Loucy (cell line): ENCODE results near the gene ATG10.

Experiments
- H2AFZ ChIP-seq: fragments of 200-600 bp; sonication (generic); 2 replicates; pipeline ENCODE4 v1.6.0; 2016; ENCODE audit warnings: antibody characterized with exemption, mild to moderate bottlenecking, low read length, moderate library complexity
- H3F3A ChIP-seq: fragments of 200-600 bp; 2 replicates; pipeline ENCODE4 v1.6.0; 2016; ENCODE audit warnings: antibody characterized with exemption, low read depth, mild to moderate bottlenecking
- H3K27me3 ChIP-seq: fragments of 200-600 bp; sonication (generic); 2 replicates; pipeline ENCODE4 v1.6.1; 2014; ENCODE audit warnings: low read length, mild to moderate bottlenecking; ENCODE audit not compliant: insufficient read depth, poor library complexity, severe bottlenecking
- H3K36me3 ChIP-seq: fragments of 200-600 bp; sonication (generic); 2 replicates; pipeline ENCODE4 v1.6.1; 2016; ENCODE audit warnings: low read length; ENCODE audit not compliant: insufficient read depth
- H3K4me1 ChIP-seq: fragments of 200-600 bp; sonication (generic); 2 replicates; pipeline ENCODE4 v1.5.1; 2014; ENCODE audit warnings: low read length, mild to moderate bottlenecking; ENCODE audit not compliant: insufficient read depth, poor library complexity, severe bottlenecking
- H3K4me2 ChIP-seq: fragments of 200-600 bp; sonication (generic); 2 replicates; pipeline ENCODE4 v1.6.0; 2014; ENCODE audit warnings: antibody characterized with exemption, low read length, low read depth, mild to moderate bottlenecking; ENCODE audit not compliant: poor library complexity, severe bottlenecking
- H3K4me3 ChIP-seq: fragments of 200-600 bp; sonication (generic); 2 replicates; pipeline ENCODE4 v1.5.1; 2014; ENCODE audit warnings: low read length, mild to moderate bottlenecking, mixed read lengths; ENCODE audit not compliant: poor library complexity, severe bottlenecking
- H3K79me2 ChIP-seq: fragments of 200-600 bp; sonication (generic); 2 replicates; pipeline ENCODE4 v1.6.1; 2014; ENCODE audit warnings: low read length; ENCODE audit not compliant: insufficient read depth
- H3K9ac ChIP-seq: fragments of 200-600 bp; sonication (generic); 2 replicates; pipeline ENCODE4 v1.6.0; 2014; ENCODE audit warnings: mild to moderate bottlenecking, low read depth, low read length, moderate library complexity; ENCODE audit not compliant: poor library complexity, severe bottlenecking
- H3K9me2 ChIP-seq: fragments of 200-600 bp; sonication (generic); replicated peaks from 2 replicates; pipeline ENCODE4 v1.6.1; 2016; ENCODE audit warnings: low read depth, low read length, mixed read lengths
- H3K9me3 ChIP-seq: fragments of 200-600 bp; sonication (generic); 2 replicates; pipeline ENCODE4 v1.6.1; 2014; ENCODE audit warnings: mild to moderate bottlenecking, antibody characterized with exemption, low read length, low read depth; ENCODE audit not compliant: insufficient read depth
- H4K20me1 ChIP-seq: fragments of 200-600 bp; sonication (generic); 2 replicates; pipeline ENCODE4 v1.6.0; 2014; ENCODE audit warnings: antibody characterized with exemption, low read length, mild to moderate bottlenecking; ENCODE audit not compliant: insufficient read depth, poor library complexity, severe bottlenecking
- CTCF ChIP-seq: fragments of 200-600 bp; sonication (generic); conservative IDR thresholded peaks from 2 replicates; pipeline ENCODE4 v1.5.1; 2014; ENCODE audit warnings: mild to moderate bottlenecking, antibody characterized with exemption, low read length
- EZH2phosphoT487 ChIP-seq: fragments of 200-600 bp; IDR thresholded peaks from 2 replicates; pipeline ENCODE4 v1.6.1; 2018; ENCODE audit warnings: antibody characterized with exemption, mild to moderate bottlenecking, moderate library complexity, borderline replicate concordance

ATG10 gene

DNA sequence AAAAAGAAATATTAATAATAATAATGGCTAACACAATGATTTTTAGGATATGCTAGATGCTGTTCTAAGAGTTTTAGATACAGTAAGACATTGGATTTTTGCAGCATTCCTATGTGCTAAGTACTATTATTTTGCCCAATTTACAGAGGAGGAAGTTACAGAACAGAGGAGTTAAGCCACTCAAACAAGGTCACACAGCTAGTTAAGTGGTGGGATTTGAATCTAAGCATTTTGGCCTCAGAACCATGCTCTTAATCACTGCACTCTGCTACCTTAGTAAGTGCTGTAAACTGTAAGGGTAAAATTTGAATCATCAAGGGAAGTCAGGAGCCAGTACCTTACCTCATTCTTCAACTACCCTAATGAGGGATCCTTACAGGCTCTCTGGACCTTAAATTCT, 280.9 kb downstream of the ATG10 start:
- Histone ChIP-seq H3F3A (no peaks in the 10 kb centered on the region), H3K4me2 (no peak overlapping the region), H4K20me1 (no peaks in the 10 kb centered on the region), H3K9me3 (peaks cover 6% of the 10 kb centered on the region), H3K9me2 (no peaks in the 10 kb centered on the region), H3K9ac (no peak overlapping the region), H3K4me3 (no peak overlapping the region), H3K36me3 (no peaks in the 10 kb centered on the region; the same call in 1 of the 2 replicates), H3K79me2 (no peaks in the 10 kb centered on the region), H3K27me3 (no peaks in the 10 kb centered on the region), H2AFZ (no peak overlapping the region), H3K4me1 (no peaks in the 10 kb centered on the region)
- no peak for TF ChIP-seq EZH2phosphoT487
- no peak for TF ChIP-seq CTCF

GRCh38 chr5:82255844-82256243, 284.0 kb downstream of the ATG10 start:
- Histone ChIP-seq H3F3A (no peaks in the 10 kb centered on the region), H3K4me1 (no peaks in the 10 kb centered on the region), H3K9me3 (no peaks in the 10 kb centered on the region), H3K9me2 (no peaks in the 10 kb centered on the region), H4K20me1 (no peaks in the 10 kb centered on the region), H3K4me3 (no peak overlapping the region), H3K36me3 (no peaks in the 10 kb centered on the region; the same call in 1 of the 2 replicates), H3K79me2 (no peaks in the 10 kb centered on the region), H3K27me3 (no peaks in the 10 kb centered on the region), H2AFZ (no peak overlapping the region), H3K9ac (no peak overlapping the region), H3K4me2 (no peak overlapping the region)
- no peak for TF ChIP-seq CTCF
- TF ChIP-seq EZH2phosphoT487: no peak

DNA sequence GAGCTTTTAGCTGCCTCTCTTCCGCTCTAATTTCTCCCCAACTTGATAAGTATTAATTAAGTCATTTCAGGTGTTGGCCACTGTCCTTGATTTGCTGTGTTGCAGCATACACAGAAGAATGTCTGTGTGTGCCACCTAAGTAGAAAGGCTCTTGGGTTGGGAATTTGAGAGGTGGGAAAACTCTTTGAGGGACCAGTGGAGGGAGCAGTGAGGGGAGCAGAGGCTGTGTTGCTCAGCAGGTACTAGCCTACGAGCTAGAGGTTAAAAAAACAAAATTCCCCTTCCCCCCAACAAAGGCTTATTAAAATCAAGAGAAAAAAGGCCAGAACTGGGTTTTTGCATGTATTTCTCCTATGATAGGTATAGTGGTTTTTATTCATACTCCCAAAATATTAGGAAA, 285.4 kb downstream of the ATG10 start:
- no peak overlapping the region for H3K4me3 ChIP-seq
- H3F3A ChIP-seq: no peaks in the 10 kb centered on the region
- H3K27me3 ChIP-seq: no peaks in the 10 kb centered on the region
- no peak overlapping the region for H3K4me2 ChIP-seq
- no peak for TF ChIP-seq EZH2phosphoT487
- no peak for TF ChIP-seq CTCF
- no peaks in the 10 kb centered on the region for H3K79me2 ChIP-seq
- H4K20me1 ChIP-seq: no peaks in the 10 kb centered on the region
- no peaks in the 10 kb centered on the region for H3K4me1 ChIP-seq
- no peaks in the 10 kb centered on the region; the same call in 1 of the 2 replicates for H3K36me3 ChIP-seq
- H3K9me2 ChIP-seq: no peaks in the 10 kb centered on the region
- no peak overlapping the region for H3K9ac ChIP-seq
- H3K9me3 ChIP-seq: no peaks in the 10 kb centered on the region
- H2AFZ ChIP-seq: no peak overlapping the region
